NCI-H774 (cell line): ENCODE results near the gene FYB1.

Experiments used
- DNase-seq: peaks from one replicate; lab custom pipeline; 2025; lab: John Stamatoyannopoulos, UW

The FYB1 gene

DNA sequence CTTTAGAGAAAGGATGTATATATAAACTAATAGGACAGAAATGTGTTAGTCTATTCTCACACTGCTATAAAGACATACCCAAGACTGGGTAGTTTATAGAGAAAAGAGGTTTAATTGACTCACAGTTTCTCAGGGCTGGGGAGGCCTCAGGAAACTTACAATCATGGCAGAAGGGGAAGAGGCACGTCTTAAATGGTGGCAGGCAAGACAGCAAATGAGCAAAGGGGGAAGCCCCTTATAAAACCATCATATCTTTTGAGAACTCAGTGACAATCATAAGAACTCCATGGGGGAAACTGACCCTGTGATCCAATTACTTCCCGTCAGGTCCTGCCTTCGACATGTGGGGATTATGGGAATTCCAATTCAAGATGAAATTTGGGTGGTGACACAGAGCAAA is 136.4 kb downstream of the FYB1 start:
- no peak for DNase-seq

DNA sequence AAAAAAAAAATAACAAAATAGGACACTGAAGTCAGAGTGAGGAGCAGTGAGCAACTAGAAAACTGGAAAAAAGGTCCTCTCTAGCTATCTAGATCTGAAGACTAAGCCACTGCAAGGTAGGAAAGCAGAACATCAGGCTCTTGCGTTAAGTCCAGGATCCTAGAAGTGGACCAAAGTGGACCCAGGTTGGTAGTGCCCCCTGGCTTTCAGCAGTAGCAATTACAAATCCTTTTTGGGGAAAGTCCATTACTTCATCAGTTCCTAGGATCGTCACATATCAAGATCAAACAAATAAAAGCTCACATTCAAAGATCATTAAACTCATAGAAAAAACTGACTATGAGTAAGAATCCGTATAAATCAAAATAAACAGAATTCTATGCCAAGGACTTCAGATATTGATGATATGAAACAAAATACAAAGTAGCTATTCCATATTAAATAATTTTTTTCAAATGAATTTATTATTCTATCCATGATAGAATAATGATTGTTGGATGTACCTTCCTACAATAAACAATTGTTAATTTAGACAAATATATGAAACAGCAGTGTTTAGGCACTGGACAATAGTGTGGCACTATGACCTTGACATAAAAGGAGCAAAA is 138.7 kb downstream of the FYB1 start:
- DNase-seq: peak; percentile 38

DNA sequence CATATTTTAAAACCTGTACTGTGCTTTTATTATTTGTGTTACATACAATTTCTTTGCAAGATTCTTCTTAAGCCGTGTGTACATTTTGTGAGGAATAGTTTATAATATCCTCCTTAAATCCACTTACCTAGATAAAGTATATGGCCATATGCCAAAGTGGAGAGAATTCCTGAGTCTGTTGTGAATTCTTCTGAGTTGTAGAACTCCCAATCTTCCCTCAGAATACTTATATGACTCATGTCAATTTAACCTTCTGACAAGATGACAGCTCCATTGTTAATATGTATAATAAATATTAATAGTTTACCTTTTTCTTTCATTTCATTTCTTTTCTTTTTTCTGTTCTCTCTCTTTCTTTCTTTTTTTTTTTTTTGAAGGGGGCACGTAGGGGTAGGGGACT is 139.2 kb downstream of the FYB1 start:
- no peak for DNase-seq

DNA sequence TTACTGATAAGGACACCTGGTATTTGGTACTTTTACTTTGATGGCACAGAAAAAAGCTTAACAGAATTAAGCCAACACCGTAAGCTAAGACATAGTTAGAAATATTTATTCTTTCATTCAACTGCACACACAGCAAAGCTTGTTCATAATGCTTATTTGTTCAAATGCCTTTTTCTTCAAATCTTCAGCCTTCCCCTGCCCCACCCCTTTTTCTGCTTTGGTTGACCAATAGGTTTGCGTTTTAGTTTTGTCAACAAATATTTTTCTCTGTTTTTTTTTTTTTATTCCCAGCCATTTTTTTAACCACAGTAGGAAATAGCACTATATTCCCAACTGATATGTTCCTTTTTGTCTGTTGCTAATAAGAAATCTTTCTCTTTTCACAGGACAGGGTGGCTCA is 140.2 kb downstream of the FYB1 start:
- DNase-seq: no peak

DNA sequence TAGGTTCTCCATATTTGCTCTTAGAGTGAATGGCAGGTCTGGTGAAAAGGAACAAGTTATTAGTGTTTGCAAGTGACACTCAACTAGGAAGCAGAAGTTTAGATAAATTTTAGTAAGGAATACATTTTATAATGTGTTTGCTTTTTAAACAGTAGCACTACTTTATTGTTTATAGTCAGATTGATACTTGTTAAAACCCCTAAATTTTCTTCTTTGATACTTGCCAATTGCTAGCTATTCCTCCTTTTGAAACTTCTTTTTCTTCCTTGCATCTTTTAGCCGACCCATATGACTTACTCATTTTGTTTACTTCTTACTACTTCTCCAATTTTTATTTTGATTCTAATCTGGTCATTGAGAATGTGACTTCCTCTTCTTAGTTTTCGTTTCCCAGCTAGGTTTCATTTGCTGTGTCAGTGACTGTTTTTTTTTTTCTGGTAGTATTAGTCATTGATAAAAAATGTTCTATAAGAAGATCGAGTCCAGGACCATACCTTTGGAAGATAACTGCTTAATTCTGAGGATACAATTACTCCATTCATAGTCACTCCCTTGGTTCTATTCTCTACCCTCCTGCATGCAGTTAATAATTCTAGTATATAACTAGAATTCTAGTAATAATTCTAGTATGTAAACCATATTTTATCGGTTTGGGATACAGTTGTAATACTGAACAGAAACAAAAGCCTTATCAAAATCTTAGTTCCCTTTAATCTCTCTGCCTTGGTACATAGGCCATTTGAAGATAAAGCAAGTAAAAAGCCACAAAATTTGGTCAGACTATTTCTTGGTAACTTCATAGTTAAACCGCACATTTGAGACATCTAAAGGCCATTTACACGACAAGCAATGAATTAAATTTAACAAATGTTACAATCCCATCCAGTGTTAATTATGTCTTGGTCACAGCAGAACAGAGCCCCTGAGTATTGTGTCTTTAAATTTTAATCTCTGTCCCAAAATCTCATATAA is 142.3 kb downstream of the FYB1 start:
- DNase-seq: no peak

DNA sequence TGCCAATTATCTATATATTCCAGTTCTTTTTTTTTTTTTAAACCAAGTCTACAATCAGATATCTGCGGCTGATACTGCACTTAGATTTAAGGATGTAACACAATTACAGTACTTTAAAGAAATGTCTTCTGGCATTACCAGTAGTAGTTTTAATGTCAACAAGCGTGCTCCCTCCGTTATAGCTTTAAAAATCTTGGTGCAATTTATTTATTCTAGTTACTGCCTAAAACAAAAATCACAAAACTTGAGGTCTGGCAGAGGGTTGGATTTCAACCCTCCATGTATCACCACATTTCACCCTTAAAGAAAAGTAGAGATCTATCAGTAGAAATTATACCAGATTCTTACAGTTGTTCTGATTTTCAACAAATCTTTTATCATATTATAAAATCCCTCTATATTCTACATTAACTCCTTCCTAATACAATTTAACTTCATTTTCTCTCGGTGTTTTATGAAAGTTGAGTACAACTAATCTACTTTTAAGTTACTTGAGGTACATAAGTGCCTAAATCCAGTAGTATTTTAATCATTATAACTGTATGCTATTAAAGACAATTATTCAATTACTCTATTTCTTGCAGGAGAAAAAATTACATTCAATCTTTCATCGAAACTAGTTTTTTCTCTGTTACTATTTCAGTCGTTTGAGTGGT is 143.1 kb downstream of the FYB1 start:
- no peak for DNase-seq

DNA sequence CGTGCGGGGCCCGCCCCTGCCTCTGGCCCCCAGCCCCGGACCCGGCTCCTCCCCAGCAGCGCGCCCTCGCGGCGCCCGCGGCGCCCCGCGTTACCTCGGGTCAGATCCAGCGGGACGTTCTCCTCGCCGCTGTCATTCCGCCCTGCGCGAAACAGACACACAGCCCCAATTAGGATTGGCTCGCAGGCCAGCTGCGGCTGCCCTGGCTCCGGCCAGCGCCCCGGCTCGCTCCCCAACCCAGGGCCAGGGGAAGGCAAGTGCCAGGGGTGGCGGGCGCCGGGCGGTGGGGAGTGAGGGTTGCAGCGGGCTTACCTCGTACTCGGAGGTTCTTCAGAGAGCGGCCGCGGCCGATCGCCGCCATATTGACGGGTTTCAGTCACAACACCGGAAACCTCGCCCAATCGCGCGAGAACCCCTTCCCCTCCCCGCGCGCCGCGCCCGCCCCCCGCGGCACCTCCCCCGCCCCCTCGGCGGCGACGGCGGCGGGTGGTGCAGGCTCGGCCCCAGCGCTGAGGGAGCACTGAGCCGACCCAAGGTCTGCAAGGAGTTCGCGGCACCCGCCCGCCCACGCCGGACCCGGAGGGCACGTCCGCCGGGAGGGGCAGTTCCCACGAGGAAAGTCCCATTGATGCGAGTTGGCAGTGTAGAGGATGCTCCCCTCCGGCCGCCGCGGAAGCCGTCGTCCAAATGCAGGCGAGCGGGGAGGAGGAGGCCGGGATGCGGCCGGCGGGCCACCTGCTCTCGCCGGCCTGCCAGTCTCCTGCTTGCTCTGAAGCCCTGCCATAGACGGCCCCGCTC is 145.1 kb downstream of the FYB1 start, which contains the start of gene RICTOR:
Gene RICTOR (minus strand): TSS at position 383 of the 798 bp plus-strand sequence. CDS start 22 bp downstream, at position 361.
- peak; percentile 91 for DNase-seq

DNA sequence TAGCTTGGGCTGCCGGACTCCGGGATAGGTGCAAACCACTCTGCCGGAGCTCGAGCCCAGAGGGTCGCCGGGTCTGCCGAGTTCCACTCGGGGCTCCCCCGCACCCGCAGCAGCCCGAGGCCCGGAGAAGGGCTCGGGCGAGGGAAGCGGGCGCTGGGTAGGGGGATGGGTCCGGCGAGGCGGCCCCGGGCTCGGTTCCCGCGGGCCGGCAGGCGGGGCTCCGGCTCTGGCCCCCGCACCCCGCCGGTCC is 145.7 kb downstream of the FYB1 start:
- no peak for DNase-seq

DNA sequence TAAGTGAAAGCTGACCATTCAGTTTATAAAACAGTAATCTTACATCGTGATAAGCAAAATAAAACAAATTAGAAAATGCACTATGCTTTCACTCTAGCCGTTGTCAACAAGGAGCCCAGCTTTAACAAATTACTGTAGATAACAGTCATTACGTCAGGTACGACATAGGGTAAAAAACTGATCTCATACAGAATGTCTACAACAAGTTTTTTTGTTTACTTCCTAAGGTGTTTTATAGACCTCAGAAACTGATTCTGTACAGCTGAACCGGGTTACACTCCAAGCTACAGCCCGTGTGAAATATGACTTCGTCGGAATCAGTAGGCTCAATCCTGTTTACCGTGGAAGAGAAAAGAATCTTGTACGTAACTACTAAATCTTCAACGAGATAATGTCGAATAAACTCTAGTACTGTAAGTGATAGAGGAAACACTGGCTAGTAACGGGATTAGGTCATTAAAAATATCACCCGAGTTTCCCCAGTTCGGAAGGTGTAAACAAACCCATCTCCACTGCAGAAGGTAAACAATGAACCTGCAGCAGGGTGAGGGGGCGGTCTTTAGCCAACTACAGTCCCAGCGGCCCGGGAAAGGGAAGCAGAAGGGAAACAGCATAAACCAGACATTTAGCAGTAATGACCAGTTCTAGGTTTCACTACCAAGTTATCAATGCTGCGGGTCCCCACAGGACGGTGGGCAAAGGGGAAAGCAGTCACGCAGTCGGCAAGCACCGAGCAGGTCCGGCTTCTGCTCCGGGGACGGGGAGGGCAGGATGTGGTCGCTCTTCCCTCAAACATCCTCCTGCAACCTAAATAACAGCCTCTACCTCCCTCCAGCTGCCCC is 146.2 kb downstream of the FYB1 start:
- DNase-seq: peak; percentile 58

DNA sequence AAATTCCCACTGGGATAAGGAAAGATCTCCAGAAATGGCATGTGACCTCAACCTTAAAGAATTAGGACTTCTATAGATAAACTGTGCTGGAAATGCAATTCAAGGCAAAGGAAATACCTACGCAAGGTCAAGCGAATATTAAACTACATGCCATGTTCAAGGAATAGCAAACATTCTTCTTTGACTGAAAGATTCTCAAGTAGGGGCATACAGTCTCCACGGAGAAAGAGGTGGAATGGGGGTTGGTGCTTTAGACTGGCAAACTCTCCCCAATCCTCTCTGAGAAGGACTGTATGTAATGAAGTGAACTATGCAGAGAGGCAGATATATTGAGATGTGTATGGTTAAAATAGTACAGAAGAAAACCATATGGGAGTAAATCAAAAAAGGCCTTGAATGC is 151.3 kb downstream of the FYB1 start:
- DNase-seq: no peak

DNA sequence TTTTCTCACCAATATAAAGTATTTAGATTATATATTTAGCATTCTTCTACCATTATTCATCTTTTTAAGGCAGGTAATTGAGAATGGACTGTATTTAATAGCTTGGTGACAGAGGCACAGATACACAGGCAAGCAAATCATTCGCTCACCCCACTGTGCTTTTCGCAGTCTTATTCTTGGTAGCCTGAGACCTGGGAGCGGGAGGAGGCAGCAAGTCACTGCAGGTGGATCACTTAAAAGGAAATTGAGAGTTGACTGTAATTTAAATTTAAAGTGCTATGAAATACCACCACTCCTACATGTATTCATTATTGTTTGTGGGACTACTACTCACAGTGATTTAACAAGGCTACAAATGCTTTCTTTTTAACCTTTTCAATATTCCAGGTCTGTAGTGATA is 154.9 kb downstream of the FYB1 start:
- no peak for DNase-seq

DNA sequence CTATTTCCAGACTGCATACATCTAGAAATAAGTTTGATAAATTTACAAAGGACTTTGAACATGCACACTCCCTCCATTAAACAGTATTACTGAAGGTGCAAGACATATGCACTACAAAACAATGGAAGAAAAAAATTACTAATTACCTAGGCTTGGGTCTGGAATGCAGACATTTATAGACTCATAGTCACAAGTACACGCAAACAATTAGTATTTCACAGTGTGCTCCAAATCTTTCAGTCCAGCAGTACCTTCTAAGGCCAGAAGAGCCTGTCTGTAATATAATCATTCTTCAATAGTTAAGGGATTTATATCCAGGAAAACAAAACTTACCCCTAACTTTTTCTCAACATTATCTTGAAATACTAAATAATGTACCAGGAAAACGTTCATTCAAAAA is 156.3 kb downstream of the FYB1 start:
- DNase-seq: no peak

DNA sequence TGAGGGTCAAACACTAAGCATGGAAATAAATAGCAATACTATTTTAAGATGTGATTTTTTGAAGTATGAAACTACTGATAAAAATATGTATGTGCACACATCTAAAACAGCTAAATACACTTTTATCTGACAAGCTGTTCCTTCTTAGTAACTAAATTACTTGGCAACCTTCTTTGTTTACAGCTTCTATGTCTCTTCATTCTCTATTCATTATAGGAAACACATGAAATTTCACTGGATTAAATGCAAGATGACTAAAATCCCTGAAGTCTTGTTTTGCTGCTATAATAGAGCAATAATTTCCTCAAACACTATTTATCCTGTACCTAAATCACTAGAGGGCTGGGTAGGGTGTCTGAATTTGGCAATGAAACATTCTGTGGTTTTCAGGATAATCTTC is 156.8 kb downstream of the FYB1 start:
- DNase-seq: no peak

DNA sequence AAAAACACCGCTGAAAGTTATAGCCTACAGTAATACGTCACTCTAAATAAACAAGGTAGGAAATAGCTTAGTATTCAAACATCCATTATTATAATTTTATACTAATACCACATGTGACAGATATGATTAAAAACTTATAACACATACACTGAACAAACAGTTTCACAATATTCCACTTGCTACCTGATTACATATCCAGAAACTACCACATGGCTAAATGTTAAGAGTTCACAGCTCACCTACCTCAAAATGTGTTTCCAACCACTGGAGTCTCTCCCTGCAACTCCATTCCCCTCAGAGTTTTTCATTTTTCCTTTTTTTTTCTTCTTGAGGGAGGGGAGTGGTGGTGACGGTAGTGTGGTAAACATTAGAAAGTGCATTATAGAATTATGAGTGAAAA is 157.3 kb downstream of the FYB1 start:
- no peak for DNase-seq

DNA sequence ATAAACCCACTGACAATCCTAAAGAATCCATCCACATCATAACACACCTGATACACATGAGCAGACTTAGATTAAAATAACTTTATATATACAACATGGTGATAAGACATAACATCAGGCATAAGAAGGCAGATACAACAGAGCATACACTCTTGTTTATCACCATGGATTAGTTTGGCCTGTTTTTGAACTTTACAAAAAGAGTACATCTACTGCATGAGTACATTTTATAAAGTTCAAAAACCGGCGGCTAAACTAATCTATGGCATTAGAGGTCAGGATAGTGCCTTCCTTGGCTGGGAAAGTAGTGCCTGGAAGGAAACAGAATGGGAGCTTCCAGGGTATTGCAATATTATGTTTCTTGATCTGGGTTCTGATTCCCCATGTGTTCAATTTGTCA is 160.3 kb downstream of the FYB1 start:
- no peak for DNase-seq

DNA sequence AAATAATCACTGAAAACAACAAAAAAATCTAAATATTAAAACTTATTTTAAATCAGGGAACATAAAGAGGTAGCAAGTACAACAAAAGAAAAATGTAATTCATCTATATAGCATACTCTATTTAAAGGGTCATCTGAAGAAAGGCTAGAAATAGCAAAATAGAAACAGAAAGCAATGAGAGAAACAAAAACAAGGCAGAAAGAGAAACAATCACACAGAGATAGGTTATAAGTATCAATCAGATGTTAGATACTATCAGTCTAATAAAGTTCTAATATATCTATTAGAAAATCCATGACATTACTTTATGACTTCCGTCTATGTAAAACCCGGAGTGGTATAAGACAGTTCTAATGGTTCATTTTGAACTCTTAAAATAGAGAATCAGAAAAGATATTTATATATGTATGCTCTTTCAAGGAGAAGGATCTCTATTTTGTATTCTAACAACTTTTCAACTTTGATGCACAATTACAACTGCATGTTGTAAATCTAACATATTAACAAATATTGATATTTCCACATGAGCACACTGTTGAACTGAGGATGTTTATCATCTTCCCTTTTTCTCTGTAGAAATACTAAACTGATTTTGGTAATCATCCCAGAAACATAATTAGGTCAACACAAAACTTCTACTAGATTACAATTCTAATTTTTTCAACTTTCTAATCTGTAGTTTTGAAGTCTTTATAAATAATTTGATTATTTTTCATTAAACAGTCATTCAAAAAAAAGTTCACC is 161.0 kb downstream of the FYB1 start:
- DNase-seq: no peak

DNA sequence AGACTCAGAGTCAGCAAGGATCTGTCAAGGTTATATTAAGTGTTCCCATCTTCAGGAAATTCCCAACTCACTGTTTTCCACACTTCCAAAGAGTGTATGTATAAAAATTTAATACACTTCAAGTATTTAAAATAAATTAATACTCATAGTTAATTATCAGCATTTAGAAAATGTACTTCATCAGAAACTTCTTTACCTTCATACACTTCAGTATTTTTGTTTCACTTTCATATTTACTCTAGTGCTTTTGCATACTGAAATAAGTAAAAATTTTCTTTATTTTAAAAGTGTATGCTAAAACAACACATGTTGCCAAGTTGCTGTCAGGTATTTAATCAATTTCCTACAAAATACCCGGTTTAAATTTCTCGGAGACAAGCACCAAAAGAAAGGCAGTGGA is 161.6 kb downstream of the FYB1 start:
- DNase-seq: no peak

DNA sequence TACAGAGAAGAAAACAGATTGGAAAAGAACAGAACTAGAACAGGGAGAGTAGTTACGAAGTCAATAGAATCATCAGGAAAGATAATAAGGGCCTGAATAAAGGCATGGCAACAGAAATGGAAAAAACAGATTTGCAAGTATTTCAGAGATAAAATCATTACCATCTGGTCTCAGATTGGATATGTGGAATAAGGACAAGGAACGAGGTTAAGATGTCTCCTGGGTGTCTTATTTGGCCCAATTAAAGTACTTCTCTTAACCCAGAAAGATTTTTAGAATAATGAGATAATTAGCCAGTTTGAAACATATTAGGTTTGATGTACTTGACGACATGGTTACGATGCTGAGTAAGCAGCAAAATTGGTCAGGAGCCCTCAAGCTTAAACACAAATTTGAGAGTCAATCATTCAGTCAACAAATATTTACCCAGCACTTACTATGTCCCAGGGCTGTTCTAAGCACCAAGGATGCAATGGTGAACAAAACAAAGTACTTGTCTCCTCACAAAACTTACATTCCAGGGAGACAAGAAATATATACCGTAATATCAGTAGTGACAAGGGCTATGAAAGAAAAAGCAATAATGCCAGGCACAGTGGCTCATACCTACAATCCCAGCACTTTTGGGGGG is 163.5 kb downstream of the FYB1 start:
- DNase-seq: peak; percentile 30
